Panc1 (cell line): ENCODE data around the gene C21orf91. TPM values are rescaled to one million over a fixed set of nuclear protein-coding genes. Genes with fewer than 3 reads are reported as not detected.

Experiments used
- ATAC-seq: fragments of 200-7000 bp; cut with Tn5 transposase; 2 replicates; pipeline ENCODE4 v1.9.1; 2020; ENCODE audit warnings: mild to moderate bottlenecking, moderate library complexity
- BruUV-seq: library from RNA; stranded (reverse); fragments of 400-500 nt; replicated peaks from 2 replicates; lab custom pipeline; 2021; lab: Mats Ljungman, UMichigan
- CTCF ChIA-PET: fragments of 300-600 bp; sonication (Branson Sonifier 250); formaldehyde crosslinking; loops from one replicate; lab custom pipeline; 2022; ENCODE audit warnings: antibody characterized with exemption; lab: Charles Lee
- POLR2A ChIA-PET: fragments of 300-600 bp; sonication (Branson Sonifier 250); formaldehyde crosslinking; loops from one replicate; lab custom pipeline; 2022; ENCODE audit warnings: antibody characterized with exemption; lab: Charles Lee
- DNase-seq: peaks from one replicate; pipeline ENCODE4 v3.0.0-alpha.2; 2010; ENCODE audit warnings: low read depth, low spot score
- H3K27ac ChIP-seq: 2 replicates; pipeline ENCODE4 v1.5.1; 2011; ENCODE audit warnings: mild to moderate bottlenecking, low read length, inconsistent platforms
- H3K27me3 ChIP-seq: fragments of 200-500 bp; sonication (Bioruptor generic); 2 replicates; pipeline ENCODE4 v1.6.0; 2014; ENCODE audit warnings: low read length, inconsistent platforms; ENCODE audit not compliant: control insufficient read depth, insufficient read depth
- H3K36me3 ChIP-seq: fragments of 200-500 bp; sonication (Bioruptor generic); 2 replicates; pipeline ENCODE4 v1.5.1; 2014; ENCODE audit warnings: inconsistent platforms, mild to moderate bottlenecking, low read length, moderate library complexity; ENCODE audit not compliant: control insufficient read depth, insufficient read depth
- H3K4me1 ChIP-seq: 2 replicates; pipeline ENCODE4 v1.5.1; 2011; ENCODE audit warnings: inconsistent platforms, mild to moderate bottlenecking, low read length, moderate library complexity; ENCODE audit not compliant: control insufficient read depth, insufficient read depth
- H3K4me3 ChIP-seq, 2 experiments: 2 replicates each; pipeline ENCODE4 v1.5.1; 2011 to 2012; ENCODE audit warnings: low read depth in 2 of 2, low read length in 2 of 2, mild to moderate bottlenecking in 2 of 2, inconsistent platforms in 1 of 2, moderate library complexity in 1 of 2
- H3K9me3 ChIP-seq: fragments of 200-500 bp; sonication (Bioruptor generic); 2 replicates; pipeline ENCODE4 v1.5.1; 2014; ENCODE audit warnings: low read depth, mild to moderate bottlenecking, inconsistent platforms, low read length, moderate library complexity; ENCODE audit not compliant: control insufficient read depth, insufficient read depth
- POLR2AphosphoS5 ChIP-seq: IDR thresholded peaks from 2 replicates; pipeline ENCODE4 v1.6.1; 2012; ENCODE audit warnings: mild to moderate bottlenecking, low read depth, low read length, moderate library complexity
- SIN3A ChIP-seq: IDR thresholded peaks from 2 replicates; pipeline ENCODE4 v1.6.1; 2012; ENCODE audit warnings: low read depth, mild to moderate bottlenecking, low read length, moderate library complexity, borderline replicate concordance; ENCODE audit not compliant: insufficient read depth
- TCF7L2 ChIP-seq: IDR thresholded peaks from 2 replicates; pipeline ENCODE4 v1.6.1; 2011; ENCODE audit warnings: mild to moderate bottlenecking, low read depth, low read length, inconsistent platforms
- in situ Hi-C: cut with HindIII; loops from 2 replicates; pipeline ENCODE4 v1.10.0; 2016; ENCODE audit warnings: low sequenced_read_pairs, low pct_unique_long_range_greater_than_20kb
- intact Hi-C: fragments of 100-400 bp; cut with micrococcal nuclease; formaldehyde crosslinking; loops from one replicate; pipeline ENCODE4 v1.10.0; 2022; ENCODE audit not compliant: unreplicated experiment
- total RNA-seq: library from RNA; stranded (reverse); gene quantifications from one replicate; pipeline ENCODE4 v1.2.1, GENCODE V29; 2021; ENCODE audit not compliant: unreplicated experiment
- TF ChIP-seq, protein P1 (sequence below): fragments of 450-650 bp; IDR thresholded peaks from 2 replicates; pipeline ENCODE4 v1.5.1; 2017; ENCODE audit warnings: mild to moderate bottlenecking
- TF ChIP-seq, protein P2 (sequence below), 2 experiments: IDR thresholded peaks; 2 replicates each; pipeline ENCODE4 v1.6.1; 2011 to 2012; ENCODE audit warnings: low read depth in 2 of 2, control low read depth in 1 of 2, low read length in 1 of 2, mild to moderate bottlenecking in 1 of 2, moderate library complexity in 1 of 2; ENCODE audit not compliant: insufficient read depth in 1 of 2

The C21orf91 gene
- total RNA-seq, 1 experiment from 2014 or later: 13.3 TPM

- no TSS peak for BruUV-seq
- Histone ChIP-seq H3K9me3 (no peaks in the 10 kb centered on the region), H3K27me3 (no peaks in the 10 kb centered on the region), H3K36me3 (no peaks in the 10 kb centered on the region), H3K4me1 (no peaks in the 10 kb centered on the region), H3K4me3 (no peak overlapping the region), H3K27ac (no peak overlapping the region)
- DNase-seq (no peak), ATAC-seq (no peak)
- TF ChIP-seq SIN3A (no peak), TCF7L2 (no peak), POLR2AphosphoS5 (no peak)
- TF ChIP-seq, protein P1, sequence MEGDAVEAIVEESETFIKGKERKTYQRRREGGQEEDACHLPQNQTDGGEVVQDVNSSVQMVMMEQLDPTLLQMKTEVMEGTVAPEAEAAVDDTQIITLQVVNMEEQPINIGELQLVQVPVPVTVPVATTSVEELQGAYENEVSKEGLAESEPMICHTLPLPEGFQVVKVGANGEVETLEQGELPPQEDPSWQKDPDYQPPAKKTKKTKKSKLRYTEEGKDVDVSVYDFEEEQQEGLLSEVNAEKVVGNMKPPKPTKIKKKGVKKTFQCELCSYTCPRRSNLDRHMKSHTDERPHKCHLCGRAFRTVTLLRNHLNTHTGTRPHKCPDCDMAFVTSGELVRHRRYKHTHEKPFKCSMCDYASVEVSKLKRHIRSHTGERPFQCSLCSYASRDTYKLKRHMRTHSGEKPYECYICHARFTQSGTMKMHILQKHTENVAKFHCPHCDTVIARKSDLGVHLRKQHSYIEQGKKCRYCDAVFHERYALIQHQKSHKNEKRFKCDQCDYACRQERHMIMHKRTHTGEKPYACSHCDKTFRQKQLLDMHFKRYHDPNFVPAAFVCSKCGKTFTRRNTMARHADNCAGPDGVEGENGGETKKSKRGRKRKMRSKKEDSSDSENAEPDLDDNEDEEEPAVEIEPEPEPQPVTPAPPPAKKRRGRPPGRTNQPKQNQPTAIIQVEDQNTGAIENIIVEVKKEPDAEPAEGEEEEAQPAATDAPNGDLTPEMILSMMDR: no peak
- TF ChIP-seq, protein P2, sequence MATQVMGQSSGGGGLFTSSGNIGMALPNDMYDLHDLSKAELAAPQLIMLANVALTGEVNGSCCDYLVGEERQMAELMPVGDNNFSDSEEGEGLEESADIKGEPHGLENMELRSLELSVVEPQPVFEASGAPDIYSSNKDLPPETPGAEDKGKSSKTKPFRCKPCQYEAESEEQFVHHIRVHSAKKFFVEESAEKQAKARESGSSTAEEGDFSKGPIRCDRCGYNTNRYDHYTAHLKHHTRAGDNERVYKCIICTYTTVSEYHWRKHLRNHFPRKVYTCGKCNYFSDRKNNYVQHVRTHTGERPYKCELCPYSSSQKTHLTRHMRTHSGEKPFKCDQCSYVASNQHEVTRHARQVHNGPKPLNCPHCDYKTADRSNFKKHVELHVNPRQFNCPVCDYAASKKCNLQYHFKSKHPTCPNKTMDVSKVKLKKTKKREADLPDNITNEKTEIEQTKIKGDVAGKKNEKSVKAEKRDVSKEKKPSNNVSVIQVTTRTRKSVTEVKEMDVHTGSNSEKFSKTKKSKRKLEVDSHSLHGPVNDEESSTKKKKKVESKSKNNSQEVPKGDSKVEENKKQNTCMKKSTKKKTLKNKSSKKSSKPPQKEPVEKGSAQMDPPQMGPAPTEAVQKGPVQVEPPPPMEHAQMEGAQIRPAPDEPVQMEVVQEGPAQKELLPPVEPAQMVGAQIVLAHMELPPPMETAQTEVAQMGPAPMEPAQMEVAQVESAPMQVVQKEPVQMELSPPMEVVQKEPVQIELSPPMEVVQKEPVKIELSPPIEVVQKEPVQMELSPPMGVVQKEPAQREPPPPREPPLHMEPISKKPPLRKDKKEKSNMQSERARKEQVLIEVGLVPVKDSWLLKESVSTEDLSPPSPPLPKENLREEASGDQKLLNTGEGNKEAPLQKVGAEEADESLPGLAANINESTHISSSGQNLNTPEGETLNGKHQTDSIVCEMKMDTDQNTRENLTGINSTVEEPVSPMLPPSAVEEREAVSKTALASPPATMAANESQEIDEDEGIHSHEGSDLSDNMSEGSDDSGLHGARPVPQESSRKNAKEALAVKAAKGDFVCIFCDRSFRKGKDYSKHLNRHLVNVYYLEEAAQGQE (IDR thresholded peaks at IDR 0.05; ENCODE audit: insufficient read depth in 1 of 2, low read depth in 2 of 2, low read length in 1 of 2): no peak
- POLR2A ChIA-PET: no interaction called here
- CTCF ChIA-PET: no interaction called here
- in situ Hi-C loops: no loop called here
- intact Hi-C loops: no loop called here
These were observed 35.5 kb downstream of the C21orf91 start for GRCh38 chr21:17783481-17784179.

- no peak overlapping the region for H3K4me3 ChIP-seq
- no peaks in the 10 kb centered on the region for H3K4me1 ChIP-seq
- ChIA-PET POLR2A (no interaction called here), CTCF (no interaction called here)
- H3K27me3 ChIP-seq: no peaks in the 10 kb centered on the region
- TF ChIP-seq POLR2AphosphoS5 (no peak), SIN3A (no peak), TCF7L2 (no peak)
- TF ChIP-seq, protein P1: no peak
- TF ChIP-seq, protein P2 (IDR thresholded peaks at IDR 0.05; ENCODE audit: insufficient read depth in 1 of 2, low read depth in 2 of 2, low read length in 1 of 2): no peak
- no peaks in the 10 kb centered on the region for H3K9me3 ChIP-seq
- intact Hi-C loops: no loop called here
- DNase-seq (no peak), ATAC-seq (no peak)
- in situ Hi-C loops: no loop called here
- no peak overlapping the region for H3K27ac ChIP-seq
- H3K36me3 ChIP-seq: no peaks in the 10 kb centered on the region
- BruUV-seq: no TSS peak
These were observed 36.2 kb downstream of the C21orf91 start for GRCh38 chr21:17783003-17783402.
